ENCODE data around the gene ATP8A2. TPM values are rescaled to one million over a fixed set of nuclear protein-coding genes. Genes with fewer than 3 reads are reported as not detected.

The ATP8A2 gene
- total and polyA plus RNA-seq, 9 of the 15 experiments (the other 6 are each of a cell fraction or from before 2014, with no cell fraction given): under 0.01 to 0.33 (median 0.06) TPM; not detected in 4

DNA sequence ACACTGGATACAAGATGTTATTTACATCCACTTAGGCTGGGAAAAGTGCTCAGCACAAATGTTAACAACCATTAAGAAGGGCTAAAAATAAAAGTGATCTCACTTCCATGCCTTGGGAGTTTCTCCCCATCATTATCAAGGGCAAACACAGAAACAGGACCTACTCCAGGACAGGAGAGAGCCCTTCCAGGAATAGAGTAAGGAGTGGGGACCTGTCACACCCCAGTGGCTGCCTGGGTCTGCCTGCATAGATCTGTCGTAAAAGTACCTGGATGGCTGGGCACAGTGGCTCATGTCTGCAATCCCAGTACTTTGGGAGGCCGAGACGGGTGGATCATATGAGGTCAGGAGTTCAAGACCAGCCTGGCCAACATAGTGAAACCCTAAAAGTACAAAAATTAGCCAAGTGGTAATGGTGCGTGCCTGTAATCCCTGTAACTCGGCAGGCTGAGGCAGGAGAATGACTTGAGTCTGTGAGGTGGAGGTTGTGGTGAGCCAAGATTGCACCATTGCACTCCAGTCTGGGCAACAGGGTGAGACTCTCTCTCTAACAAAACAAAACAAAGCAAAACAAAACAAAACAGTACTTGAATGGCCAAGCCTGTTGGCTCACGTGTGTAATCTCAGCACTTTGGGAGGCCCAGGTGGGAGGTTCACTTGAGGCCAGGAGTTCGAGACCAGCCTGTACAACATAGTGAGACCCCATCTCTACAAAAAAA lies 5.6 kb downstream of the ATP8A2 start (continued):
- no peak for TF ChIP-seq BRD9 (IDR thresholded peaks at IDR 0.05; ENCODE audit: low read depth, partially characterized antibody)
- TF ChIP-seq RBM14 (IDR thresholded peaks at IDR 0.05; ENCODE audit: borderline replicate concordance, insufficient read depth, low read depth, low read length): no peak
- no peak for TF ChIP-seq SUPT5H (IDR thresholded peaks at IDR 0.05)
- TF ChIP-seq FUS (optimal IDR thresholded peaks at IDR 0.05; ENCODE audit: low read depth, low read length): no peak
- TF ChIP-seq SMARCE1 (IDR thresholded peaks at IDR 0.05): no peak
- TF ChIP-seq, protein P1, sequence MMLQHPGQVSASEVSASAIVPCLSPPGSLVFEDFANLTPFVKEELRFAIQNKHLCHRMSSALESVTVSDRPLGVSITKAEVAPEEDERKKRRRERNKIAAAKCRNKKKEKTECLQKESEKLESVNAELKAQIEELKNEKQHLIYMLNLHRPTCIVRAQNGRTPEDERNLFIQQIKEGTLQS (IDR thresholded peaks at IDR 0.05): peak; percentile 24; the same call in 1 of the 2 replicates
- TF ChIP-seq, protein P1 (CRISPR knock-in tag; conservative IDR thresholded peaks at IDR 0.05): no peak
- no peak for TF ChIP-seq CREM (IDR thresholded peaks at IDR 0.05; ENCODE audit: low read depth)
- TF ChIP-seq, protein P2, sequence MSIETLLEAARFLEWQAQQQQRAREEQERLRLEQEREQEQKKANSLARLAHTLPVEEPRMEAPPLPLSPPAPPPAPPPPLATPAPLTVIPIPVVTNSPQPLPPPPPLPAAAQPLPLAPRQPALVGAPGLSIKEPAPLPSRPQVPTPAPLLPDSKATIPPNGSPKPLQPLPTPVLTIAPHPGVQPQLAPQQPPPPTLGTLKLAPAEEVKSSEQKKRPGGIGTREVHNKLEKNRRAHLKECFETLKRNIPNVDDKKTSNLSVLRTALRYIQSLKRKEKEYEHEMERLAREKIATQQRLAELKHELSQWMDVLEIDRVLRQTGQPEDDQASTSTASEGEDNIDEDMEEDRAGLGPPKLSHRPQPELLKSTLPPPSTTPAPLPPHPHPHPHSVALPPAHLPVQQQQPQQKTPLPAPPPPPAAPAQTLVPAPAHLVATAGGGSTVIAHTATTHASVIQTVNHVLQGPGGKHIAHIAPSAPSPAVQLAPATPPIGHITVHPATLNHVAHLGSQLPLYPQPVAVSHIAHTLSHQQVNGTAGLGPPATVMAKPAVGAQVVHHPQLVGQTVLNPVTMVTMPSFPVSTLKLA (conservative IDR thresholded peaks at IDR 0.05): no peak
- TF ChIP-seq JUN (IDR thresholded peaks at IDR 0.05; ENCODE audit: borderline replicate concordance, low read depth, low read length): no peak
- no peak for TF ChIP-seq JUN (CRISPR knock-in tag; IDR thresholded peaks at IDR 0.05; ENCODE audit: borderline replicate concordance)
- no peak for TF ChIP-seq KLF16 (IDR thresholded peaks at IDR 0.05)
- no peak for TF ChIP-seq PHF20 (IDR thresholded peaks at IDR 0.05; ENCODE audit: partially characterized antibody)
- no peak for TF ChIP-seq ZBED1 (IDR thresholded peaks at IDR 0.05)
- TF ChIP-seq RFX7 (CRISPR knock-in tag; IDR thresholded peaks at IDR 0.05): no peak
- TF ChIP-seq, protein P3, sequence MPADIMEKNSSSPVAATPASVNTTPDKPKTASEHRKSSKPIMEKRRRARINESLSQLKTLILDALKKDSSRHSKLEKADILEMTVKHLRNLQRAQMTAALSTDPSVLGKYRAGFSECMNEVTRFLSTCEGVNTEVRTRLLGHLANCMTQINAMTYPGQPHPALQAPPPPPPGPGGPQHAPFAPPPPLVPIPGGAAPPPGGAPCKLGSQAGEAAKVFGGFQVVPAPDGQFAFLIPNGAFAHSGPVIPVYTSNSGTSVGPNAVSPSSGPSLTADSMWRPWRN (IDR thresholded peaks at IDR 0.05; ENCODE audit: low read depth): no peak
- TF ChIP-seq, protein P4, sequence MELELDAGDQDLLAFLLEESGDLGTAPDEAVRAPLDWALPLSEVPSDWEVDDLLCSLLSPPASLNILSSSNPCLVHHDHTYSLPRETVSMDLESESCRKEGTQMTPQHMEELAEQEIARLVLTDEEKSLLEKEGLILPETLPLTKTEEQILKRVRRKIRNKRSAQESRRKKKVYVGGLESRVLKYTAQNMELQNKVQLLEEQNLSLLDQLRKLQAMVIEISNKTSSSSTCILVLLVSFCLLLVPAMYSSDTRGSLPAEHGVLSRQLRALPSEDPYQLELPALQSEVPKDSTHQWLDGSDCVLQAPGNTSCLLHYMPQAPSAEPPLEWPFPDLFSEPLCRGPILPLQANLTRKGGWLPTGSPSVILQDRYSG (tag; conservative IDR thresholded peaks at IDR 0.05; ENCODE audit: low read depth): no peak
- TF ChIP-seq SAP30 (IDR thresholded peaks at IDR 0.05; ENCODE audit: borderline replicate concordance, insufficient read depth, low read depth, low read length, poor library complexity, severe bottlenecking): no peak
- TF ChIP-seq ZNF583 (CRISPR knock-in tag; IDR thresholded peaks at IDR 0.05): no peak
- no peak for TF ChIP-seq ZNF507 (tag; conservative IDR thresholded peaks at IDR 0.05)

Data from K562 (cell line).